HepG2 (cell line): ENCODE results near the gene KSR1. TPM values are rescaled to one million over a fixed set of nuclear protein-coding genes. Genes with fewer than 3 reads are reported as not detected.
A peak's percentile ranks its signal among the peaks of the same experiment; 100 is the strongest.

Experiments used
- DMAP1 ChIP-seq: IDR thresholded peaks from 2 replicates; pipeline ENCODE4 v1.6.1; 2016
- GLI4 ChIP-seq: sonication (generic); formaldehyde crosslinking; IDR thresholded peaks from 2 replicates; pipeline ENCODE4 v1.5.1; 2020; ENCODE audit warnings: missing genetic modification reagents, mild to moderate bottlenecking, moderate library complexity, borderline replicate concordance
- LCORL ChIP-seq, 2 experiments: fragments of 450-650 bp in 1 of 2; sonication (generic) in 1 of 2; formaldehyde crosslinking in 1 of 2; IDR thresholded peaks; 2 replicates each; pipeline versions ENCODE4 v1.5.0 to v1.6.1; 2017 to 2020; ENCODE audit warnings: antibody characterized with exemption in 1 of 2, missing genetic modification reagents in 1 of 2
- RBM22 ChIP-seq: fragments of 200-400 bp; formaldehyde crosslinking; optimal IDR thresholded peaks from 2 replicates; pipeline ENCODE3; 2017; ENCODE audit warnings: mild to moderate bottlenecking, low read length, moderate library complexity
- SRY ChIP-seq: sonication (generic); formaldehyde crosslinking; IDR thresholded peaks from 2 replicates; pipeline ENCODE4 v1.8.0; 2022; ENCODE audit warnings: mild to moderate bottlenecking, missing genetic modification reagents
- TCF12 ChIP-seq, 2 experiments: fragments of 450-650 bp in 1 of 2; sonication (generic) in 1 of 2; formaldehyde crosslinking in 1 of 2; IDR thresholded peaks; 2 replicates each; pipeline versions ENCODE4 v1.6.1 to v1.8.0; 2017 to 2022; ENCODE audit warnings: antibody characterized with exemption in 1 of 2, mild to moderate bottlenecking in 1 of 2, missing genetic modification reagents in 1 of 2, moderate library complexity in 1 of 2
- TCF7L2 ChIP-seq: IDR thresholded peaks from 2 replicates; pipeline ENCODE4 v1.6.1; 2011; ENCODE audit warnings: mild to moderate bottlenecking, low read depth, low read length, moderate library complexity
- ZNF782 ChIP-seq: sonication (generic); formaldehyde crosslinking; IDR thresholded peaks from 2 replicates; pipeline ENCODE4 v1.4.0; 2020; ENCODE audit warnings: missing genetic modification reagents, mild to moderate bottlenecking, borderline replicate concordance
- polyA plus RNA-seq, 8 experiments: library from polyadenylated mRNA; depleted of rRNA in 3 of 8; stranded (reverse) in 7 of 8; unstranded in 1 of 8; fragments of >200 nt; fragmentation: Illumina TruSeq in 4 of 8; extraction: Trizol in 4 of 8; gene quantifications; 2 replicates each; pipeline versions ENCODE4 v1.2.1 to v1.2.3, GENCODE V29; 2011 to 2016; ENCODE audit warnings: low read depth in 4 of 8, missing spikeins in 1 of 8, mixed read lengths in 1 of 8; ENCODE audit not compliant: insufficient read depth in 1 of 8
- total RNA-seq, 5 experiments: library from RNA; depleted of rRNA; stranded (reverse); fragments of >200 nt; fragmentation: Illumina TruSeq; extraction: Trizol; gene quantifications; 2 replicates each; pipeline ENCODE4 v1.2.3, GENCODE V29; 2016; ENCODE audit warnings: low read depth in 1 of 5
- TF ChIP-seq, protein P1 (sequence below): sonication (generic); formaldehyde crosslinking; IDR thresholded peaks from 2 replicates; pipeline ENCODE4 v1.5.0; 2020; ENCODE audit warnings: mild to moderate bottlenecking, missing genetic modification reagents, moderate library complexity
- TF ChIP-seq, protein P2 (sequence below): sonication (generic); formaldehyde crosslinking; IDR thresholded peaks from 2 replicates; pipeline ENCODE4 v1.4.0; 2020; ENCODE audit warnings: missing genetic modification reagents

Gene KSR1
- total and polyA plus RNA-seq, 2 of the 13 experiments (the other 11 are each of a cell fraction or from before 2014, with no cell fraction given), result 10.1 to 16.6 TPM

DNA sequence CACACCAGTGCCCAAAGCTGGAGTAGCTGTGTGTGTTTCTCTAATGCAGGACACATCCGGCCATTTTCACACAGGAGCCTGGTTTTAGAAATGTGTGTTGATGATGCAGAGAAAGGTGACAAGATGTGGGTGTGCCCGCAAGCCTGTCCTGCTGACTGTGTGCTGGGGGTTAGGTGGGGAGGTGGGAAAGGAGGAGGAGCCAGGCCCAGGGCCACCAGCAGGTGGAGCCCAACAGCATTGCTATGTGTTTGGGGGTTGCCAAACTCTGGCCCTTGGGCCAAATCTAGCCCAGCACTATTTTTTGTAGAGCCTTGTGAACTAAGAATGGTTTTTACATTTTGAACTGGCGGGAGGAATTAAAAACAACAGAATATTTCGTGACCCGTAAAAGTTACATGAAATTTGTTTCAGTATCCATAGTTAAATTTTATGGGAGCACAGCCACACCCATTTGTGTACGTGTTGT, 113.0 kb downstream of the KSR1 start (continued):
- TF ChIP-seq LCORL (IDR thresholded peaks at IDR 0.05) (no peak), LCORL (CRISPR knock-in tag; IDR thresholded peaks at IDR 0.05) (0 out of 2 replicates have a peak, but pooled peaks have one; percentile 56), SRY (CRISPR knock-in tag) (no peak), RBM22 (no peak), ZNF782 (CRISPR knock-in tag) (no peak), GLI4 (CRISPR knock-in tag) (no peak), TCF12 (IDR thresholded peaks at IDR 0.05) (no peak), TCF12 (CRISPR knock-in tag; IDR thresholded peaks at IDR 0.05) (no peak), TCF7L2 (no peak), DMAP1 (CRISPR knock-in tag) (no peak)
- TF ChIP-seq, protein P1, sequence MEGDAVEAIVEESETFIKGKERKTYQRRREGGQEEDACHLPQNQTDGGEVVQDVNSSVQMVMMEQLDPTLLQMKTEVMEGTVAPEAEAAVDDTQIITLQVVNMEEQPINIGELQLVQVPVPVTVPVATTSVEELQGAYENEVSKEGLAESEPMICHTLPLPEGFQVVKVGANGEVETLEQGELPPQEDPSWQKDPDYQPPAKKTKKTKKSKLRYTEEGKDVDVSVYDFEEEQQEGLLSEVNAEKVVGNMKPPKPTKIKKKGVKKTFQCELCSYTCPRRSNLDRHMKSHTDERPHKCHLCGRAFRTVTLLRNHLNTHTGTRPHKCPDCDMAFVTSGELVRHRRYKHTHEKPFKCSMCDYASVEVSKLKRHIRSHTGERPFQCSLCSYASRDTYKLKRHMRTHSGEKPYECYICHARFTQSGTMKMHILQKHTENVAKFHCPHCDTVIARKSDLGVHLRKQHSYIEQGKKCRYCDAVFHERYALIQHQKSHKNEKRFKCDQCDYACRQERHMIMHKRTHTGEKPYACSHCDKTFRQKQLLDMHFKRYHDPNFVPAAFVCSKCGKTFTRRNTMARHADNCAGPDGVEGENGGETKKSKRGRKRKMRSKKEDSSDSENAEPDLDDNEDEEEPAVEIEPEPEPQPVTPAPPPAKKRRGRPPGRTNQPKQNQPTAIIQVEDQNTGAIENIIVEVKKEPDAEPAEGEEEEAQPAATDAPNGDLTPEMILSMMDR (CRISPR knock-in tag), result peak; percentile 76
- TF ChIP-seq, protein P2, sequence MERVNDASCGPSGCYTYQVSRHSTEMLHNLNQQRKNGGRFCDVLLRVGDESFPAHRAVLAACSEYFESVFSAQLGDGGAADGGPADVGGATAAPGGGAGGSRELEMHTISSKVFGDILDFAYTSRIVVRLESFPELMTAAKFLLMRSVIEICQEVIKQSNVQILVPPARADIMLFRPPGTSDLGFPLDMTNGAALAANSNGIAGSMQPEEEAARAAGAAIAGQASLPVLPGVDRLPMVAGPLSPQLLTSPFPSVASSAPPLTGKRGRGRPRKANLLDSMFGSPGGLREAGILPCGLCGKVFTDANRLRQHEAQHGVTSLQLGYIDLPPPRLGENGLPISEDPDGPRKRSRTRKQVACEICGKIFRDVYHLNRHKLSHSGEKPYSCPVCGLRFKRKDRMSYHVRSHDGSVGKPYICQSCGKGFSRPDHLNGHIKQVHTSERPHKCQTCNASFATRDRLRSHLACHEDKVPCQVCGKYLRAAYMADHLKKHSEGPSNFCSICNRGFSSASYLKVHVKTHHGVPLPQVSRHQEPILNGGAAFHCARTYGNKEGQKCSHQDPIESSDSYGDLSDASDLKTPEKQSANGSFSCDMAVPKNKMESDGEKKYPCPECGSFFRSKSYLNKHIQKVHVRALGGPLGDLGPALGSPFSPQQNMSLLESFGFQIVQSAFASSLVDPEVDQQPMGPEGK (CRISPR knock-in tag), result peak; percentile 76
